ENCODE measurements around the gene CPSF3. TPM values are rescaled to one million over a fixed set of nuclear protein-coding genes. Genes with fewer than 3 reads are reported as not detected.

The CPSF3 gene
- total and polyA plus RNA-seq, 2 of the 13 experiments (the other 11 are each of a cell fraction or from before 2014, with no cell fraction given) = 19.8 to 93.0 TPM

DNA sequence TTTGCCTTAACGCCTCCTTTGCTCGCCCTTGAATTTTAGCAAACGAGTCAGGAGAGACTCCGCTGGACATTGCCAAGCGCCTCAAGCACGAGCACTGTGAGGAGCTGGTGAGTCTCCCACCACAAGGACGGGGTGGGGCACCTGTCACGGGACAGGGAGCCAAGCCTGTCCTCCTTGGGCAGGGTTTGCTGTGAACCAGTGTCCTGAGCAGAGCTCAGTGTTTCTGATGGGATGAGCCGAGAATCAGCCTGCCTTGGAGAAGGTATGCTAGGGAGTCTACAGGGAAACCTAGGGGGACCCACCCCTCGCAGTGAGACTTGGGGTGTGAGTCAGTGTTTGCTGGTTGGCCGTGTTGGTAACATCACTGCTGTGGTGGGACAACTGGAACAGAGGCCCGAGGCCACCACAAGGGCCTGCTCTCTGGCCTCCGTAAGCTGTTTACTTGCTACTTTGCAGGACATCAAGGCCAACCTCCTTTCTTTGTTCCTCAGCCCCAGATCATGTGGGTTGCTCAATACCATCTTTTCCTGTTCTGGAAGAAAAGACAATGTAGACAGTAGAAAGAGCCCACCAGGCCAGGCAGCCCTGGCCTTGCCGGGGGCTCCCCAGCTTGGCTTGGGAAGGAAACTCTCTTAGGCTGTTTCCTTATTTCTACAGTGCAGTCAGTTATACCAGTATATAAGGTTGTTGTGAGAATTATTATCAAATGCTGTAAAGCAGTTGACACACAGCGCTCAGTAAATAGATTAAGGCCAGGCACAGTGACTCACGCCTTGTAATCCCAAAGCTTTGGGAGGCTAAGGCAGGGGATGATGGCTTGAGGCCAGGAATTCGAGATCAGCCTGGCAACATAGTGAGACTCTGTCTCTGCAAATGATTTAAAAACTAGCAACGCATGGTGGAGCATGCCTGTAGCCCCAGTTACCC lies 42.5 kb upstream of the CPSF3 start (continued):
- TF ChIP-seq, protein P1, sequence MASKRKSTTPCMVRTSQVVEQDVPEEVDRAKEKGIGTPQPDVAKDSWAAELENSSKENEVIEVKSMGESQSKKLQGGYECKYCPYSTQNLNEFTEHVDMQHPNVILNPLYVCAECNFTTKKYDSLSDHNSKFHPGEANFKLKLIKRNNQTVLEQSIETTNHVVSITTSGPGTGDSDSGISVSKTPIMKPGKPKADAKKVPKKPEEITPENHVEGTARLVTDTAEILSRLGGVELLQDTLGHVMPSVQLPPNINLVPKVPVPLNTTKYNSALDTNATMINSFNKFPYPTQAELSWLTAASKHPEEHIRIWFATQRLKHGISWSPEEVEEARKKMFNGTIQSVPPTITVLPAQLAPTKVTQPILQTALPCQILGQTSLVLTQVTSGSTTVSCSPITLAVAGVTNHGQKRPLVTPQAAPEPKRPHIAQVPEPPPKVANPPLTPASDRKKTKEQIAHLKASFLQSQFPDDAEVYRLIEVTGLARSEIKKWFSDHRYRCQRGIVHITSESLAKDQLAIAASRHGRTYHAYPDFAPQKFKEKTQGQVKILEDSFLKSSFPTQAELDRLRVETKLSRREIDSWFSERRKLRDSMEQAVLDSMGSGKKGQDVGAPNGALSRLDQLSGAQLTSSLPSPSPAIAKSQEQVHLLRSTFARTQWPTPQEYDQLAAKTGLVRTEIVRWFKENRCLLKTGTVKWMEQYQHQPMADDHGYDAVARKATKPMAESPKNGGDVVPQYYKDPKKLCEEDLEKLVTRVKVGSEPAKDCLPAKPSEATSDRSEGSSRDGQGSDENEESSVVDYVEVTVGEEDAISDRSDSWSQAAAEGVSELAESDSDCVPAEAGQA (IDR thresholded peaks at IDR 0.05; ENCODE audit: low read depth) = no peak; the same call in 1 of the 2 replicates
- TF ChIP-seq, protein P1 (CRISPR knock-in tag; IDR thresholded peaks at IDR 0.05; ENCODE audit: borderline replicate concordance) = no peak
- TF ChIP-seq ZBTB34 (CRISPR knock-in tag; IDR thresholded peaks at IDR 0.05) (no peak), AGO2 (optimal IDR thresholded peaks at IDR 0.05; ENCODE audit: low read depth, low read length) (no peak), RAD51 (IDR thresholded peaks at IDR 0.05; ENCODE audit: borderline replicate concordance) (no peak), ZNF30 (CRISPR knock-in tag; IDR thresholded peaks at IDR 0.05) (no peak), ZNF138 (CRISPR knock-in tag; IDR thresholded peaks at IDR 0.05; ENCODE audit: low read depth) (no peak), ATF3 (CRISPR knock-in tag; IDR thresholded peaks at IDR 0.05) (no peak), SUZ12 (IDR thresholded peaks at IDR 0.05; ENCODE audit: low read depth, low read length) (no peak)
- TF ChIP-seq, protein P2, sequence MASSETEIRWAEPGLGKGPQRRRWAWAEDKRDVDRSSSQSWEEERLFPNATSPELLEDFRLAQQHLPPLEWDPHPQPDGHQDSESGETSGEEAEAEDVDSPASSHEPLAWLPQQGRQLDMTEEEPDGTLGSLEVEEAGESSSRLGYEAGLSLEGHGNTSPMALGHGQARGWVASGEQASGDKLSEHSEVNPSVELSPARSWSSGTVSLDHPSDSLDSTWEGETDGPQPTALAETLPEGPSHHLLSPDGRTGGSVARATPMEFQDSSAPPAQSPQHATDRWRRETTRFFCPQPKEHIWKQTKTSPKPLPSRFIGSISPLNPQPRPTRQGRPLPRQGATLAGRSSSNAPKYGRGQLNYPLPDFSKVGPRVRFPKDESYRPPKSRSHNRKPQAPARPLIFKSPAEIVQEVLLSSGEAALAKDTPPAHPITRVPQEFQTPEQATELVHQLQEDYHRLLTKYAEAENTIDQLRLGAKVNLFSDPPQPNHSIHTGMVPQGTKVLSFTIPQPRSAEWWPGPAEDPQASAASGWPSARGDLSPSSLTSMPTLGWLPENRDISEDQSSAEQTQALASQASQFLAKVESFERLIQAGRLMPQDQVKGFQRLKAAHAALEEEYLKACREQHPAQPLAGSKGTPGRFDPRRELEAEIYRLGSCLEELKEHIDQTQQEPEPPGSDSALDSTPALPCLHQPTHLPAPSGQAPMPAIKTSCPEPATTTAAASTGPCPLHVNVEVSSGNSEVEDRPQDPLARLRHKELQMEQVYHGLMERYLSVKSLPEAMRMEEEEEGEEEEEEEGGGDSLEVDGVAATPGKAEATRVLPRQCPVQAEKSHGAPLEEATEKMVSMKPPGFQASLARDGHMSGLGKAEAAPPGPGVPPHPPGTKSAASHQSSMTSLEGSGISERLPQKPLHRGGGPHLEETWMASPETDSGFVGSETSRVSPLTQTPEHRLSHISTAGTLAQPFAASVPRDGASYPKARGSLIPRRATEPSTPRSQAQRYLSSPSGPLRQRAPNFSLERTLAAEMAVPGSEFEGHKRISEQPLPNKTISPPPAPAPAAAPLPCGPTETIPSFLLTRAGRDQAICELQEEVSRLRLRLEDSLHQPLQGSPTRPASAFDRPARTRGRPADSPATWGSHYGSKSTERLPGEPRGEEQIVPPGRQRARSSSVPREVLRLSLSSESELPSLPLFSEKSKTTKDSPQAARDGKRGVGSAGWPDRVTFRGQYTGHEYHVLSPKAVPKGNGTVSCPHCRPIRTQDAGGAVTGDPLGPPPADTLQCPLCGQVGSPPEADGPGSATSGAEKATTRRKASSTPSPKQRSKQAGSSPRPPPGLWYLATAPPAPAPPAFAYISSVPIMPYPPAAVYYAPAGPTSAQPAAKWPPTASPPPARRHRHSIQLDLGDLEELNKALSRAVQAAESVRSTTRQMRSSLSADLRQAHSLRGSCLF (CRISPR knock-in tag; IDR thresholded peaks at IDR 0.05; ENCODE audit: borderline replicate concordance) = no peak
- TF ChIP-seq, protein P3, sequence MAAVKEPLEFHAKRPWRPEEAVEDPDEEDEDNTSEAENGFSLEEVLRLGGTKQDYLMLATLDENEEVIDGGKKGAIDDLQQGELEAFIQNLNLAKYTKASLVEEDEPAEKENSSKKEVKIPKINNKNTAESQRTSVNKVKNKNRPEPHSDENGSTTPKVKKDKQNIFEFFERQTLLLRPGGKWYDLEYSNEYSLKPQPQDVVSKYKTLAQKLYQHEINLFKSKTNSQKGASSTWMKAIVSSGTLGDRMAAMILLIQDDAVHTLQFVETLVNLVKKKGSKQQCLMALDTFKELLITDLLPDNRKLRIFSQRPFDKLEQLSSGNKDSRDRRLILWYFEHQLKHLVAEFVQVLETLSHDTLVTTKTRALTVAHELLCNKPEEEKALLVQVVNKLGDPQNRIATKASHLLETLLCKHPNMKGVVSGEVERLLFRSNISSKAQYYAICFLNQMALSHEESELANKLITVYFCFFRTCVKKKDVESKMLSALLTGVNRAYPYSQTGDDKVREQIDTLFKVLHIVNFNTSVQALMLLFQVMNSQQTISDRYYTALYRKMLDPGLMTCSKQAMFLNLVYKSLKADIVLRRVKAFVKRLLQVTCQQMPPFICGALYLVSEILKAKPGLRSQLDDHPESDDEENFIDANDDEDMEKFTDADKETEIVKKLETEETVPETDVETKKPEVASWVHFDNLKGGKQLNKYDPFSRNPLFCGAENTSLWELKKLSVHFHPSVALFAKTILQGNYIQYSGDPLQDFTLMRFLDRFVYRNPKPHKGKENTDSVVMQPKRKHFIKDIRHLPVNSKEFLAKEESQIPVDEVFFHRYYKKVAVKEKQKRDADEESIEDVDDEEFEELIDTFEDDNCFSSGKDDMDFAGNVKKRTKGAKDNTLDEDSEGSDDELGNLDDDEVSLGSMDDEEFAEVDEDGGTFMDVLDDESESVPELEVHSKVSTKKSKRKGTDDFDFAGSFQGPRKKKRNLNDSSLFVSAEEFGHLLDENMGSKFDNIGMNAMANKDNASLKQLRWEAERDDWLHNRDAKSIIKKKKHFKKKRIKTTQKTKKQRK (IDR thresholded peaks at IDR 0.05; ENCODE audit: low read length) = no peak
